B cell (primary cell): ENCODE measurements around the gene GRIK3. TPM values are rescaled to one million over a fixed set of nuclear protein-coding genes. Genes with fewer than 3 reads are reported as not detected.

Source experiments
- ATAC-seq: fragments of 200-7000 bp; cut with Tn5 transposase; one replicate; pipeline ENCODE4 v1.10.0; 2021; ENCODE audit warnings: low read depth, mild to moderate bottlenecking, moderate number of reproducible peaks, moderate library complexity
- CTCF ChIA-PET: fragments of 350-600 bp; sonication (Branson Sonifier 250); formaldehyde crosslinking; loops from one replicate; lab custom pipeline; 2021; ENCODE audit warnings: antibody characterized with exemption, inconsistent platforms; lab: Charles Lee
- POLR2A ChIA-PET: fragments of 350-600 bp; sonication (Branson Sonifier 250); formaldehyde crosslinking; loops from one replicate; lab custom pipeline; 2021; ENCODE audit warnings: antibody characterized with exemption; lab: Charles Lee
- DNase-seq: peaks from one replicate; pipeline ENCODE4 v3.0.0; 2013
- H2AFZ ChIP-seq: 2 replicates; pipeline ENCODE4 v1.6.1; 2012; ENCODE audit warnings: mild to moderate bottlenecking, low read depth, low read length; ENCODE audit not compliant: insufficient read depth, poor library complexity, severe bottlenecking
- H3K27ac ChIP-seq, 2 donors: 1 replicate in 1 of 2; 2 replicates in 1 of 2; pipeline ENCODE4 v1.5.1; 2012 to 2013; ENCODE audit warnings: low read length in 2 of 2, mild to moderate bottlenecking in 2 of 2, moderate library complexity in 1 of 2
- H3K27me3 ChIP-seq, 4 experiments: fragments of 200-600 bp in 1 of 4; sonication (generic) in 1 of 4; replicated peaks in 1 of 4; 1 replicate in 2 of 4; 2 replicates in 2 of 4; pipeline versions ENCODE4 v1.6.1 to v1.7.0; 2013 to 2016; ENCODE audit warnings: low read length in 3 of 4, mild to moderate bottlenecking in 2 of 4, mixed read lengths in 1 of 4, moderate library complexity in 1 of 4; ENCODE audit not compliant: insufficient read depth in 4 of 4, control insufficient read depth in 3 of 4; ENCODE audit errors: control extremely low read depth in 1 of 4
- H3K36me3 ChIP-seq, 2 experiments: replicated peaks in 1 of 2; 1 replicate in 1 of 2; 2 replicates in 1 of 2; pipeline versions ENCODE4 v1.6.1 to v1.7.1; 2013; ENCODE audit warnings: low read length in 1 of 2; ENCODE audit not compliant: insufficient read depth in 2 of 2, control insufficient read depth in 1 of 2; ENCODE audit errors: control extremely low read depth in 1 of 2, extremely low read depth in 1 of 2
- H3K4me1 ChIP-seq, 2 donors: fragments of 200-600 bp in 1 of 2; sonication (generic) in 1 of 2; 1 replicate in 1 of 2; 2 replicates in 1 of 2; pipeline versions ENCODE4 v1.5.1 to v1.6.1; 2013 to 2017; ENCODE audit warnings: low read length in 2 of 2; ENCODE audit not compliant: control insufficient read depth in 2 of 2, insufficient read depth in 2 of 2
- H3K4me2 ChIP-seq: replicated peaks from 2 replicates; pipeline ENCODE3; 2012; ENCODE audit warnings: mild to moderate bottlenecking, low read depth, low read length; ENCODE audit not compliant: poor library complexity, severe bottlenecking
- H3K4me3 ChIP-seq, 5 experiments: fragments of 200-600 bp in 1 of 5; sonication (generic) in 1 of 5; 1 replicate in 3 of 5; 2 replicates in 2 of 5; pipeline versions ENCODE4 v1.5.1 to v1.7.0; 2011 to 2016; ENCODE audit warnings: low read length in 4 of 5, mild to moderate bottlenecking in 4 of 5, low read depth in 2 of 5, control low read depth in 1 of 5, moderate library complexity in 1 of 5; ENCODE audit not compliant: insufficient read depth in 1 of 5; ENCODE audit errors: control extremely low read depth in 1 of 5, extremely low read depth in 1 of 5
- H3K79me2 ChIP-seq: fragments of 200-600 bp; sonication (generic); one replicate; pipeline ENCODE4 v1.6.0; 2016; ENCODE audit warnings: low read length; ENCODE audit not compliant: control insufficient read depth, insufficient read depth
- H3K9ac ChIP-seq: fragments of 200-600 bp; sonication (generic); 2 replicates; pipeline ENCODE4 v1.6.1; 2017; ENCODE audit warnings: mild to moderate bottlenecking, low read length, moderate library complexity
- H3K9me3 ChIP-seq, 3 donors: one replicate each; pipeline versions ENCODE4 v1.6.1 to v1.7.1; 2013; ENCODE audit warnings: low read length in 2 of 3; ENCODE audit not compliant: control insufficient read depth in 2 of 3, insufficient read depth in 1 of 3; ENCODE audit errors: control extremely low read depth in 1 of 3
- H4K20me1 ChIP-seq: 2 replicates; pipeline ENCODE4 v1.6.0; 2012; ENCODE audit warnings: mild to moderate bottlenecking, low read length; ENCODE audit not compliant: insufficient read depth, control insufficient read depth, poor library complexity, severe bottlenecking
- H3K27ac Mint-ChIP-seq: one replicate; pipeline ENCODE4 v1.8.0; 2021; ENCODE audit warnings: mixed read lengths
- H3K27me3 Mint-ChIP-seq: one replicate; pipeline ENCODE4 v1.8.0; 2021; ENCODE audit warnings: mixed read lengths
- H3K4me1 Mint-ChIP-seq: one replicate; pipeline ENCODE4 v1.8.0; 2021; ENCODE audit warnings: mixed read lengths
- H3K4me3 Mint-ChIP-seq: one replicate; pipeline ENCODE4 v1.8.0; 2021; ENCODE audit warnings: mixed read lengths
- H3K9me3 Mint-ChIP-seq: one replicate; pipeline ENCODE4 v1.8.0; 2022; ENCODE audit warnings: mixed read lengths; ENCODE audit not compliant: insufficient read depth
- EZH2 ChIP-seq: IDR thresholded peaks from 2 replicates; pipeline ENCODE4 v1.6.1; 2012; ENCODE audit warnings: borderline replicate concordance, low read depth, mild to moderate bottlenecking, moderate library complexity, low read length; ENCODE audit not compliant: insufficient read depth, poor library complexity, severe bottlenecking
- WGBS: methylation state at CpG from one replicate; pipeline ENCODE4 v1.1.5; 2013; ENCODE audit warnings: missing lambda C conversion rate; ENCODE audit not compliant: insufficient coverage; 5-methylcytosine and 5-hydroxymethylcytosine counted together
- intact Hi-C: fragments of 100-400 bp; cut with micrococcal nuclease; formaldehyde crosslinking; loops from one replicate; pipeline ENCODE4 v1.10.0; 2022
- polyA plus RNA-seq: library from polyadenylated mRNA; depleted of rRNA; stranded (reverse); fragments of >200 nt; gene quantifications from 2 replicates; pipeline ENCODE4 v1.2.3, GENCODE V29; 2012
- total RNA-seq, 2 donors: library from RNA; stranded (reverse); fragments of 120-200 nt in 1 of 2; gene quantifications; 1 replicate in 1 of 2; 2 replicates in 1 of 2; pipeline versions ENCODE4 v1.2.3 to v1.2.4, GENCODE V29; 2013 to 2022
- TF ChIP-seq, protein P1 (sequence below): fragments of 200-600 bp; IDR thresholded peaks from one replicate; pipeline ENCODE4 v1.8.0; 2022; ENCODE audit warnings: antibody characterized with exemption, mild to moderate bottlenecking

GRIK3 gene
- total and polyA plus RNA-seq, 2 donors (not counting 1 experiment from before 2014, with no cell fraction given), result 0.12 to 1.5 TPM

DNA sequence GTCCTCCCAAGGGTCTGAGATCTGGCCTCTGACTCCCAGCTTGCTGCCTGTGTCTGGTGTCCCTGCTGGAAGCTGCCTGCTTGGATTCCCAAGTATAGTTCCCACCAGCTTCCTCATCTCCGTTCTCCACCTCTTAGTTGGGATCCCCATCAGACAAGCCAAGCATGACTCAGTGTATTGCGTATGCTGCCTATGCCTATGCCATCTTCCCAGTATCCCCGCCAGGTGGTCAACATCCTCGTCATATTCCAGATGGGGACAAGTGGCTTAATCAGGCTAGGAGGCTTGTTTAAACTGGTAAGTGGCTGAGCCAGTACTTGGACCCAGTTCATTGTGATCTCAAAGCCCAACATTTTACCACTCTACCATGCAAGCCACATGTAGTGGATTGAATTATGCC lies 204.4 kb downstream of the GRIK3 start:
- Histone ChIP-seq H3K27ac (no peak overlapping the region), H3K9me3 (peaks cover 0 to 6% (median 0%) of the 10 kb centered on the region in 3 donors), H3K9ac (no peak overlapping the region), H2AFZ (no peak overlapping the region), H3K79me2 (no peaks in the 10 kb centered on the region), H3K36me3 (no peaks in the 10 kb centered on the region), H3K4me3 (no peak overlapping the region), H3K4me2 (no peak overlapping the region), H3K27me3 (no peaks in the 10 kb centered on the region), H3K4me1 (no peaks in the 10 kb centered on the region), H4K20me1 (no peaks in the 10 kb centered on the region)
- Mint-ChIP-seq H3K27ac (no peak overlapping the region), H3K27me3 (peaks cover 2% of the 10 kb centered on the region), H3K4me1 (no peaks in the 10 kb centered on the region), H3K4me3 (no peak overlapping the region), H3K9me3 (no peaks in the 10 kb centered on the region)
- POLR2A ChIA-PET, result no interaction called here
- no peak for TF ChIP-seq EZH2
- TF ChIP-seq, protein P1, sequence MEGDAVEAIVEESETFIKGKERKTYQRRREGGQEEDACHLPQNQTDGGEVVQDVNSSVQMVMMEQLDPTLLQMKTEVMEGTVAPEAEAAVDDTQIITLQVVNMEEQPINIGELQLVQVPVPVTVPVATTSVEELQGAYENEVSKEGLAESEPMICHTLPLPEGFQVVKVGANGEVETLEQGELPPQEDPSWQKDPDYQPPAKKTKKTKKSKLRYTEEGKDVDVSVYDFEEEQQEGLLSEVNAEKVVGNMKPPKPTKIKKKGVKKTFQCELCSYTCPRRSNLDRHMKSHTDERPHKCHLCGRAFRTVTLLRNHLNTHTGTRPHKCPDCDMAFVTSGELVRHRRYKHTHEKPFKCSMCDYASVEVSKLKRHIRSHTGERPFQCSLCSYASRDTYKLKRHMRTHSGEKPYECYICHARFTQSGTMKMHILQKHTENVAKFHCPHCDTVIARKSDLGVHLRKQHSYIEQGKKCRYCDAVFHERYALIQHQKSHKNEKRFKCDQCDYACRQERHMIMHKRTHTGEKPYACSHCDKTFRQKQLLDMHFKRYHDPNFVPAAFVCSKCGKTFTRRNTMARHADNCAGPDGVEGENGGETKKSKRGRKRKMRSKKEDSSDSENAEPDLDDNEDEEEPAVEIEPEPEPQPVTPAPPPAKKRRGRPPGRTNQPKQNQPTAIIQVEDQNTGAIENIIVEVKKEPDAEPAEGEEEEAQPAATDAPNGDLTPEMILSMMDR, result no peak
- DNase-seq (no peak), ATAC-seq (no peak)
- intact Hi-C loops, result no loop called here
- WGBS, result 89% methylated on average over 4 of the region's 4 CpGs
- CTCF ChIA-PET, result no interaction called here

DNA sequence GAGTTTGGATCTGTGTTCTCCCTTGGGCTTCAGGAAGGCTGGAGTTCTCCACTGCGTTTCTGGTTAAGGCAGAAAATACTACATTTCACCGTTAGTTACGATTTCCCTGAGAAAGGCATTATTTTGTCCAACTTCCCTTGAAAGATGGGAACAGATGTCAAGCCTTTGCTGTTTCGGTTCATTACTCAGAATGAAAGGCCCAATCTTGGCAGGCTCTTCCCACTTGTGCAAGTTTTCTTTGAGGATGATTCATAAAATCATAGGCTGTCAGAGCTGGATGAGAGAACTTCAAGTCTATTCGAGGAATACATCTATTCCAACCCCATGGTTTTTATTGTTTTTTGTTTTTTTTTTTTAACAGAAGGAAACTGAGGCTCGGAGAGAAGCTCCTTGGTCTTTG lies 205.2 kb downstream of the GRIK3 start:
- Histone ChIP-seq H4K20me1 (no peaks in the 10 kb centered on the region), H2AFZ (no peak overlapping the region), H3K79me2 (no peaks in the 10 kb centered on the region), H3K9ac (no peak overlapping the region), H3K9me3 (peaks cover 0 to 6% (median 0%) of the 10 kb centered on the region in 3 donors), H3K4me3 (no peak overlapping the region), H3K27me3 (peaks cover 0 to under 1% (median 0%) of the 10 kb centered on the region in 4 experiments), H3K4me2 (no peak overlapping the region), H3K4me1 (no peaks in the 10 kb centered on the region), H3K36me3 (no peaks in the 10 kb centered on the region), H3K27ac (no peak overlapping the region)
- CTCF ChIA-PET, result no interaction called here
- no peaks in the 10 kb centered on the region for H3K9me3 Mint-ChIP-seq
- H3K27ac Mint-ChIP-seq, result no peak overlapping the region
- POLR2A ChIA-PET, result no interaction called here
- H3K4me3 Mint-ChIP-seq, result no peak overlapping the region
- H3K4me1 Mint-ChIP-seq, result no peaks in the 10 kb centered on the region
- peaks cover under 1% of the 10 kb centered on the region for H3K27me3 Mint-ChIP-seq
- DNase-seq (no peak), ATAC-seq (no peak)
- TF ChIP-seq EZH2, result no peak
- TF ChIP-seq, protein P1, result no peak
- 95% methylated on average over 3 of the region's 6 CpGs for WGBS
- intact Hi-C loops, result no loop called here
